Activated T-helper 2 cell treated with anti-CD3 and anti-CD28 coated beads, Interferon-gamma antibody, Interleukin-2, Interleukin-4, amounts not matched to agents 10 μg/mL and 5 μg/mL and 100 μg/mL, durations not matched to agents 14 hours and 24 hours and 36 hours (primary cell): ENCODE measurements around the gene UBTF. TPM values are rescaled to one million over a fixed set of nuclear protein-coding genes. Genes with fewer than 3 reads are reported as not detected.

ENCODE experiments used
- DNase-seq: peaks from one replicate; pipeline ENCODE4 v3.0.0; 2021; ENCODE audit warnings: low spot score
- H3K27ac Mint-ChIP-seq: one replicate; pipeline ENCODE4 v1.8.0; 2021; ENCODE audit warnings: mixed read lengths
- H3K27me3 Mint-ChIP-seq: one replicate; pipeline ENCODE4 v1.8.0; 2021; ENCODE audit warnings: low read depth, mixed read lengths
- H3K36me3 Mint-ChIP-seq: one replicate; pipeline ENCODE4 v1.8.0; 2021; ENCODE audit warnings: low read depth, mixed read lengths
- H3K4me1 Mint-ChIP-seq: one replicate; pipeline ENCODE4 v1.8.0; 2021; ENCODE audit warnings: low read depth, mixed read lengths
- H3K4me3 Mint-ChIP-seq: one replicate; pipeline ENCODE4 v1.8.0; 2021; ENCODE audit warnings: low read depth, mild to moderate bottlenecking, moderate library complexity, mixed read lengths
- H3K9me3 Mint-ChIP-seq: one replicate; pipeline ENCODE4 v1.8.0; 2021; ENCODE audit warnings: mixed read lengths
- intact Hi-C: fragments of 100-400 bp; cut with micrococcal nuclease; formaldehyde crosslinking; loops from one replicate; pipeline ENCODE4 v1.15.1; 2023
- total RNA-seq: library from RNA; stranded (reverse); gene quantifications from 2 replicates; pipeline ENCODE4 v1.2.3, GENCODE V29; 2022

The UBTF gene
- total RNA-seq, 1 donor from 2014 or later: 181 TPM

- Mint-ChIP-seq H3K36me3 (peaks cover 54% of the 10 kb centered on the region), H3K27me3 (no peaks in the 10 kb centered on the region), H3K27ac (no peak overlapping the region), H3K4me3 (no peak overlapping the region), H3K9me3 (no peaks in the 10 kb centered on the region), H3K4me1 (peaks cover 33% of the 10 kb centered on the region)
- intact Hi-C loops: no loop called here
- no peak for DNase-seq
These were observed 12.7 kb downstream of the UBTF start for GRCh38 chr17:44206825-44207155.

- intact Hi-C loops: no loop called here
- H3K4me1 Mint-ChIP-seq: peaks cover 34% of the 10 kb centered on the region
- DNase-seq: no peak
These were observed 13.3 kb downstream of the UBTF start for GRCh38 chr17:44205962-44206824.

GRCh38 chr17:44204441-44204882 lies 15.0 kb downstream of the UBTF start:
- Mint-ChIP-seq H3K27me3 (no peaks in the 10 kb centered on the region), H3K27ac (no peak overlapping the region), H3K36me3 (peaks cover 36% of the 10 kb centered on the region), H3K9me3 (no peaks in the 10 kb centered on the region), H3K4me3 (no peak overlapping the region), H3K4me1 (peaks cover 32% of the 10 kb centered on the region)
- intact Hi-C loops: loop anchor here (5.0 kb wide), 1 partner anchor 848 kb away; the partner anchor contains the start of gene DCAKD
- no peak for DNase-seq

More at GRCh38 chr17:44205962-44206824, 13.3 kb downstream of the UBTF start:
- Mint-ChIP-seq H3K9me3 (no peaks in the 10 kb centered on the region), H3K27me3 (no peaks in the 10 kb centered on the region), H3K4me3 (no peak overlapping the region), H3K36me3 (peaks cover 48% of the 10 kb centered on the region), H3K27ac (no peak overlapping the region)

- peak; percentile 51 for DNase-seq
- Mint-ChIP-seq H3K4me3 (no peak overlapping the region), H3K4me1 (peaks cover 30% of the 10 kb centered on the region), H3K27me3 (no peaks in the 10 kb centered on the region), H3K9me3 (no peaks in the 10 kb centered on the region), H3K27ac (peak overlapping the region; percentile 67), H3K36me3 (peaks cover 32% of the 10 kb centered on the region)
- intact Hi-C loops: loop anchor here (5.0 kb wide), 1 partner anchor 848 kb away; the partner anchor contains the start of gene DCAKD
These were observed 15.6 kb downstream of the UBTF start for GRCh38 chr17:44203731-44204440.

GRCh38 chr17:44202756-44203155 lies 16.7 kb downstream of the UBTF start:
- intact Hi-C loops: loop anchor here (5.0 kb wide), 1 partner anchor 850 kb away; the partner anchor contains the start of gene DCAKD
- peak overlapping the region; percentile 58 for H3K27ac Mint-ChIP-seq

GRCh38 chr17:44200478-44201155 lies 18.9 kb downstream of the UBTF start:
- Mint-ChIP-seq H3K27ac (peak overlapping the region; percentile 93), H3K36me3 (peaks cover 29% of the 10 kb centered on the region), H3K4me3 (peak overlapping the region; percentile 89), H3K27me3 (no peaks in the 10 kb centered on the region), H3K9me3 (no peaks in the 10 kb centered on the region), H3K4me1 (peaks cover 40% of the 10 kb centered on the region)
- intact Hi-C loops: loop anchor here (1.0 to 5.0 kb wide), 4 partner anchors 10 to 852 kb away; partner anchors contain the start of genes DCAKD and TMUB2
- no peak for DNase-seq

More at GRCh38 chr17:44202756-44203155, 16.7 kb downstream of the UBTF start:
- no peak for DNase-seq
- Mint-ChIP-seq H3K27me3 (no peaks in the 10 kb centered on the region), H3K4me3 (peak overlapping the region; percentile 32), H3K4me1 (peaks cover 33% of the 10 kb centered on the region), H3K36me3 (peaks cover 29% of the 10 kb centered on the region), H3K9me3 (no peaks in the 10 kb centered on the region)

- Mint-ChIP-seq H3K9me3 (no peaks in the 10 kb centered on the region), H3K4me1 (peaks cover 42% of the 10 kb centered on the region), H3K27ac (peak within 1 kb of the TSS; percentile 93), H3K27me3 (no peaks in the 10 kb centered on the region), H3K36me3 (peaks cover 34% of the 10 kb centered on the region), H3K4me3 (peak within 1 kb of the TSS; percentile 89)
- peak; percentile 98 for DNase-seq
- intact Hi-C loops: loop anchor here (1.0 to 5.0 kb wide), 4 partner anchors 10 to 852 kb away; partner anchors contain the start of genes DCAKD and TMUB2
These were observed 19.7 kb downstream of the UBTF start, which contains the start of gene ATXN7L3 for GRCh38 chr17:44199553-44200477. Gene ATXN7L3, minus strand, starts transcription at chr17:44199884. Its CDS starts 1,814 bp downstream, at chr17:44198070.

- intact Hi-C loops: no loop called here
- no peaks in the 10 kb centered on the region for H3K27me3 Mint-ChIP-seq
- peak overlapping the region; percentile 88 for H3K4me3 Mint-ChIP-seq
- H3K36me3 Mint-ChIP-seq: peaks cover 42% of the 10 kb centered on the region
- peak; percentile 56 for DNase-seq
- H3K4me1 Mint-ChIP-seq: peaks cover 40% of the 10 kb centered on the region
- peak overlapping the region; percentile 80 for H3K27ac Mint-ChIP-seq
- no peaks in the 10 kb centered on the region for H3K9me3 Mint-ChIP-seq
These were observed 20.5 kb downstream of the UBTF start for GRCh38 chr17:44198721-44199552.

- Mint-ChIP-seq H3K36me3 (peaks cover 46% of the 10 kb centered on the region), H3K27ac (peak overlapping the region; percentile 80), H3K9me3 (no peaks in the 10 kb centered on the region), H3K4me1 (peaks cover 32% of the 10 kb centered on the region), H3K27me3 (no peaks in the 10 kb centered on the region), H3K4me3 (peak overlapping the region; percentile 88)
- intact Hi-C loops: no loop called here
- peak; percentile 64 for DNase-seq
These were observed 21.3 kb downstream of the UBTF start for GRCh38 chr17:44197980-44198720.

GRCh38 chr17:44197107-44197506 lies 22.4 kb downstream of the UBTF start:
- Mint-ChIP-seq H3K4me3 (peak overlapping the region; percentile 39), H3K27me3 (no peaks in the 10 kb centered on the region), H3K27ac (no peak overlapping the region), H3K36me3 (peaks cover 46% of the 10 kb centered on the region), H3K4me1 (peaks cover 26% of the 10 kb centered on the region), H3K9me3 (no peaks in the 10 kb centered on the region)
- intact Hi-C loops: no loop called here
- no peak for DNase-seq
